Uterus (tissue), 4 donors: ENCODE measurements around the gene SPANXN3. TPM values are rescaled to one million over a fixed set of nuclear protein-coding genes. Genes with fewer than 3 reads are reported as not detected.

Source experiments
- DNase-seq, 2 donors: peaks; one replicate each; pipeline ENCODE4 v3.0.0-alpha.2; 2019 to 2020
- H3K27ac ChIP-seq, 2 donors: fragments of 200-600 bp; sonication (generic); 1 replicate in 1 of 2; 2 replicates in 1 of 2; pipeline ENCODE4 v1.5.1; 2016 to 2018
- H3K27me3 ChIP-seq, 2 donors: fragments of 200-600 bp; sonication (generic); one replicate each; pipeline ENCODE4 v1.5.1; 2018 to 2019; ENCODE audit warnings: control low read depth in 1 of 2
- H3K36me3 ChIP-seq, 2 donors: fragments of 200-600 bp; sonication (generic); one replicate each; pipeline ENCODE4 v1.5.1; 2019; ENCODE audit warnings: control low read depth in 1 of 2
- H3K4me1 ChIP-seq, 2 donors: fragments of 200-600 bp; sonication (generic); one replicate each; pipeline ENCODE4 v1.5.1; 2018 to 2019; ENCODE audit warnings: control low read depth in 1 of 2
- H3K4me3 ChIP-seq, 2 donors: fragments of 200-600 bp; sonication (generic); 1 replicate in 1 of 2; 2 replicates in 1 of 2; pipeline ENCODE4 v1.5.1; 2018 to 2019; ENCODE audit warnings: mild to moderate bottlenecking in 1 of 2
- H3K9me3 ChIP-seq, 2 donors: fragments of 200-600 bp; sonication (generic); one replicate each; pipeline ENCODE4 v1.5.1; 2019; ENCODE audit warnings: control low read depth in 1 of 2
- CTCF ChIP-seq, 4 experiments: fragments of 200-600 bp in 2 of 4; fragments of 450-650 bp in 2 of 4; sonication (generic) in 2 of 4; IDR thresholded peaks; one replicate each; pipeline ENCODE4 v1.5.1; 2016 to 2019; ENCODE audit warnings: antibody characterized with exemption in 4 of 4, mild to moderate bottlenecking in 2 of 4, moderate library complexity in 1 of 4
- POLR2A ChIP-seq, 2 donors: fragments of 450-650 bp; IDR thresholded peaks; one replicate each; pipeline ENCODE4 v1.6.1; 2016; ENCODE audit warnings: antibody characterized with exemption in 2 of 2, mild to moderate bottlenecking in 1 of 2, moderate library complexity in 1 of 2
- intact Hi-C: fragments of 100-400 bp; cut with DNase I; formaldehyde crosslinking; loops from one replicate; pipeline ENCODE4 v1.15.1; 2023; ENCODE audit warnings: low total_unique reads
- total RNA-seq, 4 donors: library from RNA; depleted of rRNA in 3 of 4; stranded (reverse); fragments of >200 nt in 3 of 4; gene quantifications; one replicate each; pipeline versions ENCODE4 v1.1.0 to v1.2.4, GENCODE V29; 2014 to 2023
- donor health status: DM: yes; HTN: yes; CAD: no.

SPANXN3 gene
- total RNA-seq, 4 donors from 2014 or later: not detected

GRCh38 chrX:143466130-143466529 is 51.1 kb downstream of the SPANXN3 start:
- no peak for TF ChIP-seq CTCF (IDR thresholded peaks at IDR 0.05)
- no peak for TF ChIP-seq POLR2A (IDR thresholded peaks at IDR 0.05)
- H3K36me3 ChIP-seq: no peaks in the 10 kb centered on the region
- no peak overlapping the region for H3K4me3 ChIP-seq
- no peaks in the 10 kb centered on the region for H3K27me3 ChIP-seq
- H3K9me3 ChIP-seq: no peaks in the 10 kb centered on the region
- H3K4me1 ChIP-seq: no peaks in the 10 kb centered on the region
- intact Hi-C loops: no loop called here
- H3K27ac ChIP-seq: no peak overlapping the region
- DNase-seq: no peak

- Histone ChIP-seq H3K9me3 (no peaks in the 10 kb centered on the region), H3K27ac (no peak overlapping the region), H3K36me3 (no peaks in the 10 kb centered on the region), H3K4me1 (no peaks in the 10 kb centered on the region), H3K4me3 (no peak overlapping the region), H3K27me3 (no peaks in the 10 kb centered on the region)
- intact Hi-C loops: no loop called here
- no peak for DNase-seq
- TF ChIP-seq CTCF (IDR thresholded peaks at IDR 0.05): no peak
Measured at GRCh38 chrX:143462696-143463095, 54.6 kb downstream of the SPANXN3 start.

- Histone ChIP-seq H3K4me1 (no peaks in the 10 kb centered on the region), H3K27me3 (no peaks in the 10 kb centered on the region), H3K9me3 (no peaks in the 10 kb centered on the region), H3K36me3 (no peaks in the 10 kb centered on the region), H3K27ac (no peak overlapping the region), H3K4me3 (no peak overlapping the region)
- no peak for DNase-seq
- intact Hi-C loops: no loop called here
- no peak for TF ChIP-seq POLR2A (IDR thresholded peaks at IDR 0.05)
- TF ChIP-seq CTCF (IDR thresholded peaks at IDR 0.05): no peak
Measured at GRCh38 chrX:143461606-143462005, 55.7 kb downstream of the SPANXN3 start.

Other genes with a start within 250 kb of the SPANXN3 start
- 1 to 10 TPM in 1 of 4 donors, under 1 TPM in 1, not detected in 2; 0.27 to 2.3 TPM for gene SLITRK4, start 118.6 kb upstream of the SPANXN3 start, total RNA-seq
- gene SPANXN2, start 203.3 kb upstream of the SPANXN3 start, total RNA-seq: not detected